Measurements from ENCODE around the gene MAPK12. TPM values are rescaled to one million over a fixed set of nuclear protein-coding genes. Genes with fewer than 3 reads are reported as not detected.

MAPK12 gene
- total and polyA plus RNA-seq, 9 of the 15 experiments (the other 6 are each of a cell fraction or from before 2014, with no cell fraction given) = 0.79 to 71.5 (median 32.8) TPM

DNA sequence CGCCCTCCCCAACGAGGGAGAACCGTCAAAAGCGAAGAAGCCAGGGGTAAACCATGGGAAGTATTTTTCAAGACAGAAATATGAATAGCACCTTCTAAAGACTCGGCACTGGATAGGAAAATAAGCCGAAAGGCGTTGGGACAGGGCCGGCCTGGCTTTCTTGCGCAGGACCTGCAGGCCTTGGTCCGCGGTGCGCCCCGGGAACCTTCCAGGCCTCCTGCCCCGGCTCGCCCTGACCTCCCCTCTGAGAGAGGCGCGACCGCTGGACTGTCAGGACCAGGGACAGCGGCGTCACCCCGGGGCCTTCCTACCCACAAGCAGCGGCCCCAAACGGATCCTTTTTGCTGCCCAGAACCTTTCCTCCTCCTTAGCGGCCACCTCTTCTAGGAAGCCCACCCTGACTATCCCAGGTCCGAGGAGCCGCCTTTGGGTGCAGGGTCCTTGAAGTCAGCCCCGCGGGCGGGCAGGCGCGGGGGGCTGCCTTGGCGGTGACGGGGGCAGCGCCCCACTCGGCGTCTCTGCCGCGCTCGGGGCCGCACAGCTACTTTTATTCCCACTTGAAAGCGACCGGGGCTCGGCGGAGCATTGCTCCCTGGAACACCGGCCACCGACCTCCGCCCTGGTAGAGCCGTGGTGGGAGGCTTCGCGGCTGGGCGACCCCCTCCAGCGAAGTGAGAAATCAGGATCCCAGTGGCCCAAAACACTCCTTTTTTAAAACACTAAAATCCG lies 9.3 kb upstream of the MAPK12 start:
- WGBS (ENCODE audit: insufficient coverage, low coverage, missing lambda C conversion rate) = 3% methylated on average over 35 of the region's 53 CpGs
- peak overlapping the region; percentile 49 for H3K4me3 ChIP-seq
- no peaks in the 10 kb centered on the region for H3K9me3 ChIP-seq (replicated peaks; ENCODE audit: control insufficient read depth, insufficient read depth, low read depth, low read length)
- peaks cover 5% of the 10 kb centered on the region; the same call in 1 of the 3 replicates for H3K36me3 ChIP-seq (ENCODE audit: control insufficient read depth, insufficient read depth, low read length)
- peaks cover 7 to 79% of the 10 kb centered on the region in 2 experiments; a peak in 4 of 5 replicates for H3K4me1 ChIP-seq (replicated peaks in 1 of 2; ENCODE audit: control insufficient read depth in 2 of 2, insufficient read depth in 2 of 2, low read length in 2 of 2)
- DNase-seq (ENCODE audit: extremely low read depth in 1 of 4, low spot score in 3 of 4) = peak; percentile 57 to 79 (median 64)
- H3K9me1 ChIP-seq (ENCODE audit: control insufficient read depth, insufficient read depth, low read length) = no peaks in the 10 kb centered on the region
- FAIRE-seq = peak; percentile 23
- H3K4me2 ChIP-seq (ENCODE audit: insufficient read depth, low read length) = peak overlapping the region; percentile 58
- ChIA-PET POLR2A (interaction anchor here (0.6 kb wide), 1 partner anchor 56 kb away, joined by 3 read pairs; the partner anchor contains the start of gene DENND6B), CTCF (ENCODE audit: low intra/inter-chr PET ratio) (no interaction called here)
- H3K27ac ChIP-seq (ENCODE audit: extremely low read depth, low read depth, low read length) = peak overlapping the region; percentile 36; the same call in 1 of the 3 replicates
- no peaks in the 10 kb centered on the region; the same call in 2 of the 3 replicates for H3K79me2 ChIP-seq (ENCODE audit: control insufficient read depth, insufficient read depth, low read length)
- no peaks in the 10 kb centered on the region for H3K27me3 ChIP-seq (ENCODE audit: control insufficient read depth in 2 of 2, insufficient read depth in 2 of 2, low read length in 2 of 2)
- in situ Hi-C loops (cut with MboI) = loop anchor here (5.0 kb wide), 1 partner anchor 56 kb away; the partner anchor contains the start of gene DENND6B
- no peaks in the 10 kb centered on the region for H4K20me1 ChIP-seq (replicated peaks; ENCODE audit: control insufficient read depth, insufficient read depth, low read length)
- intact Hi-C loops (cut with micrococcal nuclease) = loop anchor here (5.0 kb wide), 1 partner anchor 56 kb away; the partner anchor contains the start of gene DENND6B
- H3K9ac ChIP-seq (ENCODE audit: insufficient read depth in 1 of 2, low read depth in 2 of 2, low read length in 2 of 2) = peak overlapping the region; percentile 43 to 68; a peak in 3 of 4 replicates
- ATAC-seq = peak; percentile 78
- BruUV-seq (replicated peaks) = no TSS peak
- no peak overlapping the region for H2AFZ ChIP-seq (ENCODE audit: low read depth, low read length)
- TF ChIP-seq NCOA6 (IDR thresholded peaks at IDR 0.05) = no peak
- TF ChIP-seq ZNF134 (CRISPR knock-in tag; conservative IDR thresholded peaks at IDR 0.05) = no peak
- TF ChIP-seq CTBP1 (IDR thresholded peaks at IDR 0.05; ENCODE audit: borderline replicate concordance) = peak; percentile 23; the same call in 1 of the 2 replicates
- TF ChIP-seq HSF4 (CRISPR knock-in tag; IDR thresholded peaks at IDR 0.05; ENCODE audit: borderline replicate concordance) = no peak
- 0 out of 2 replicates have a peak, but pooled peaks have one; percentile 54 for TF ChIP-seq AFF4 (CRISPR knock-in tag; IDR thresholded peaks at IDR 0.05)
- TF ChIP-seq ZBTB7A (IDR thresholded peaks at IDR 0.05; ENCODE audit: borderline replicate concordance, control insufficient read depth, low read depth, low read length) = peak; percentile 44; the same call in 1 of the 2 replicates
- TF ChIP-seq THRA (IDR thresholded peaks at IDR 0.05) = no peak
- TF ChIP-seq BRCA1 (IDR thresholded peaks at IDR 0.05) = no peak
- TF ChIP-seq BRCA1 (CRISPR knock-in tag; IDR thresholded peaks at IDR 0.05) = no peak
- TF ChIP-seq FOXP1 (CRISPR knock-in tag; IDR thresholded peaks at IDR 0.05) = 0 out of 2 replicates have a peak, but pooled peaks have one; percentile 53
- TF ChIP-seq FOS (IDR thresholded peaks at IDR 0.05; ENCODE audit: extremely low read depth, insufficient read length) = no peak
- no peak for TF ChIP-seq ETV5 (CRISPR knock-in tag; IDR thresholded peaks at IDR 0.05; ENCODE audit: low read depth)
- TF ChIP-seq, protein P1, sequence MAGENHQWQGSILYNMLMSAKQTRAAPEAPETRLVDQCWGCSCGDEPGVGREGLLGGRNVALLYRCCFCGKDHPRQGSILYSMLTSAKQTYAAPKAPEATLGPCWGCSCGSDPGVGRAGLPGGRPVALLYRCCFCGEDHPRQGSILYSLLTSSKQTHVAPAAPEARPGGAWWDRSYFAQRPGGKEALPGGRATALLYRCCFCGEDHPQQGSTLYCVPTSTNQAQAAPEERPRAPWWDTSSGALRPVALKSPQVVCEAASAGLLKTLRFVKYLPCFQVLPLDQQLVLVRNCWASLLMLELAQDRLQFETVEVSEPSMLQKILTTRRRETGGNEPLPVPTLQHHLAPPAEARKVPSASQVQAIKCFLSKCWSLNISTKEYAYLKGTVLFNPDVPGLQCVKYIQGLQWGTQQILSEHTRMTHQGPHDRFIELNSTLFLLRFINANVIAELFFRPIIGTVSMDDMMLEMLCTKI (IDR thresholded peaks at IDR 0.05; ENCODE audit: partially characterized antibody) = no peak
